Measurements from ENCODE around the gene MED27. TPM values are rescaled to one million over a fixed set of nuclear protein-coding genes. Genes with fewer than 3 reads are reported as not detected.

The MED27 gene
- total and polyA plus RNA-seq, 2 of the 13 experiments (the other 11 are each of a cell fraction or from before 2014, with no cell fraction given) = 16.9 to 19.0 TPM

DNA sequence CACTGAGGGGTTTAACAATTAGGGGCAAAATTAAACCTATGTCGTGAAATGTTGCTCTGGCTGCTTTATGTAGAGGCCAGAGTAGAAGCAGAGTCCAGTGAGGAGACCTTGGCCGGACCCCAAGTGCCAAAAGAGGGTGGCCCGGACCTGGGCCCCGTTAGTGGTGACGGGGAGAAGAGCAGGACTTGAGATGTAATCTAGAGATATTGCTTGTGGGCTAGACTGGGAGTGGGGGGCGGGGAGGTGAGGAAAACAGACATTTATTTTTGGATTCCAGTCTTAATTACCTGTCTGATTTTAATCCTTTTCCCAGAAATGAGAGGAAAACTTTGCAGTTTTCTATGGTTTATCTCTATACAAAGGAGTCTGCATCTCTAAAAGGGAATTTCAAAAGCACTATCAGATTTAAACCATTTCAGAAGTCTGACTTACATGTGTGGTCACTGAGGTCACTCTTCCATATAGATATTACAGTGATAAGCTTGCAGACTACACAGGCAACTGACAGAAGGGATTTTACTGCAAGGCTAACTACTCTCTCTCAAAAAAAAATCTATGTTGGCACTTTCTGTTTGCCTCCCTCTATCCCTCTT, 108.1 kb downstream of the MED27 start:
- H2AFZ ChIP-seq (ENCODE audit: low read length) = no peak overlapping the region
- H3K27ac ChIP-seq (ENCODE audit: extremely low read length, insufficient read depth, low read length) = no peak overlapping the region
- DNase-seq (ENCODE audit: low spot score) = no peak
- BruUV-seq (replicated peaks) = no TSS peak
- H3K9ac ChIP-seq (ENCODE audit: insufficient read depth, low read depth, low read length) = no peak overlapping the region
- H3K79me2 ChIP-seq (ENCODE audit: insufficient read depth, low read length) = no peaks in the 10 kb centered on the region
- FAIRE-seq = no peak
- no peak for TF ChIP-seq SSRP1 (CRISPR knock-in tag; IDR thresholded peaks at IDR 0.05)
- TF ChIP-seq, protein P1, sequence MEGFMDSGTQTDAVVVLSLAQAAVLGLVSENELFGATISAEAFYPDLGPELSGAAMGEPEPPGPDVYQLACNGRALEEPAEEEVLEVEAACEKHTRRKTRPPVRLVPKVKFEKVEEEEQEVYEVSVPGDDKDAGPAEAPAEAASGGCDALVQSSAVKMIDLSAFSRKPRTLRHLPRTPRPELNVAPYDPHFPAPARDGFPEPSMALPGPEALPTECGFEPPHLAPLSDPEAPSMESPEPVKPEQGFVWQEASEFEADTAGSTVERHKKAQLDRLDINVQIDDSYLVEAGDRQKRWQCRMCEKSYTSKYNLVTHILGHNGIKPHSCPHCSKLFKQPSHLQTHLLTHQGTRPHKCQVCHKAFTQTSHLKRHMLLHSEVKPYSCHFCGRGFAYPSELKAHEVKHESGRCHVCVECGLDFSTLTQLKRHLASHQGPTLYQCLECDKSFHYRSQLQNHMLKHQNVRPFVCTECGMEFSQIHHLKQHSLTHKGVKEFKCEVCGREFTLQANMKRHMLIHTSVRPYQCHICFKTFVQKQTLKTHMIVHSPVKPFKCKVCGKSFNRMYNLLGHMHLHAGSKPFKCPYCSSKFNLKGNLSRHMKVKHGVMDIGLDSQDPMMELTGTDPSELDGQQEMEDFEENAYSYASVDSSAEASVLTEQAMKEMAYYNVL (CRISPR knock-in tag; IDR thresholded peaks at IDR 0.05; ENCODE audit: borderline replicate concordance) = no peak
- TF ChIP-seq ZNF225 (CRISPR knock-in tag; IDR thresholded peaks at IDR 0.05) = no peak
- TF ChIP-seq, protein P2, sequence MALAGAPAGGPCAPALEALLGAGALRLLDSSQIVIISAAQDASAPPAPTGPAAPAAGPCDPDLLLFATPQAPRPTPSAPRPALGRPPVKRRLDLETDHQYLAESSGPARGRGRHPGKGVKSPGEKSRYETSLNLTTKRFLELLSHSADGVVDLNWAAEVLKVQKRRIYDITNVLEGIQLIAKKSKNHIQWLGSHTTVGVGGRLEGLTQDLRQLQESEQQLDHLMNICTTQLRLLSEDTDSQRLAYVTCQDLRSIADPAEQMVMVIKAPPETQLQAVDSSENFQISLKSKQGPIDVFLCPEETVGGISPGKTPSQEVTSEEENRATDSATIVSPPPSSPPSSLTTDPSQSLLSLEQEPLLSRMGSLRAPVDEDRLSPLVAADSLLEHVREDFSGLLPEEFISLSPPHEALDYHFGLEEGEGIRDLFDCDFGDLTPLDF (CRISPR knock-in tag; IDR thresholded peaks at IDR 0.05) = no peak
- TF ChIP-seq HNF4G (IDR thresholded peaks at IDR 0.05; ENCODE audit: borderline replicate concordance, low read depth, low read length) = no peak
- no peak for TF ChIP-seq HNF4G (CRISPR knock-in tag; IDR thresholded peaks at IDR 0.05; ENCODE audit: borderline replicate concordance, low read depth)
- TF ChIP-seq ZNF709 (CRISPR knock-in tag; IDR thresholded peaks at IDR 0.05) = no peak
- no peak for TF ChIP-seq MED13 (CRISPR knock-in tag; IDR thresholded peaks at IDR 0.05)
- TF ChIP-seq SALL1 (CRISPR knock-in tag; IDR thresholded peaks at IDR 0.05) = no peak
- no peak for TF ChIP-seq HES4 (CRISPR knock-in tag; IDR thresholded peaks at IDR 0.05; ENCODE audit: borderline replicate concordance)
- TF ChIP-seq, protein P3, sequence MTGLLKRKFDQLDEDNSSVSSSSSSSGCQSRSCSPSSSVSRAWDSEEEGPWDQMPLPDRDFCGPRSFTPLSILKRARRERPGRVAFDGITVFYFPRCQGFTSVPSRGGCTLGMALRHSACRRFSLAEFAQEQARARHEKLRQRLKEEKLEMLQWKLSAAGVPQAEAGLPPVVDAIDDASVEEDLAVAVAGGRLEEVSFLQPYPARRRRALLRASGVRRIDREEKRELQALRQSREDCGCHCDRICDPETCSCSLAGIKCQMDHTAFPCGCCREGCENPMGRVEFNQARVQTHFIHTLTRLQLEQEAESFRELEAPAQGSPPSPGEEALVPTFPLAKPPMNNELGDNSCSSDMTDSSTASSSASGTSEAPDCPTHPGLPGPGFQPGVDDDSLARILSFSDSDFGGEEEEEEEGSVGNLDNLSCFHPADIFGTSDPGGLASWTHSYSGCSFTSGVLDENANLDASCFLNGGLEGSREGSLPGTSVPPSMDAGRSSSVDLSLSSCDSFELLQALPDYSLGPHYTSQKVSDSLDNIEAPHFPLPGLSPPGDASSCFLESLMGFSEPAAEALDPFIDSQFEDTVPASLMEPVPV (CRISPR knock-in tag; IDR thresholded peaks at IDR 0.05) = no peak
- TF ChIP-seq, protein P4, sequence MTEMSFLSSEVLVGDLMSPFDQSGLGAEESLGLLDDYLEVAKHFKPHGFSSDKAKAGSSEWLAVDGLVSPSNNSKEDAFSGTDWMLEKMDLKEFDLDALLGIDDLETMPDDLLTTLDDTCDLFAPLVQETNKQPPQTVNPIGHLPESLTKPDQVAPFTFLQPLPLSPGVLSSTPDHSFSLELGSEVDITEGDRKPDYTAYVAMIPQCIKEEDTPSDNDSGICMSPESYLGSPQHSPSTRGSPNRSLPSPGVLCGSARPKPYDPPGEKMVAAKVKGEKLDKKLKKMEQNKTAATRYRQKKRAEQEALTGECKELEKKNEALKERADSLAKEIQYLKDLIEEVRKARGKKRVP (CRISPR knock-in tag; IDR thresholded peaks at IDR 0.05) = no peak
- TF ChIP-seq, protein P5, sequence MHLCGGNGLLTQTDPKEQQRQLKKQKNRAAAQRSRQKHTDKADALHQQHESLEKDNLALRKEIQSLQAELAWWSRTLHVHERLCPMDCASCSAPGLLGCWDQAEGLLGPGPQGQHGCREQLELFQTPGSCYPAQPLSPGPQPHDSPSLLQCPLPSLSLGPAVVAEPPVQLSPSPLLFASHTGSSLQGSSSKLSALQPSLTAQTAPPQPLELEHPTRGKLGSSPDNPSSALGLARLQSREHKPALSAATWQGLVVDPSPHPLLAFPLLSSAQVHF (CRISPR knock-in tag; IDR thresholded peaks at IDR 0.05) = no peak
- TF ChIP-seq, protein P6, sequence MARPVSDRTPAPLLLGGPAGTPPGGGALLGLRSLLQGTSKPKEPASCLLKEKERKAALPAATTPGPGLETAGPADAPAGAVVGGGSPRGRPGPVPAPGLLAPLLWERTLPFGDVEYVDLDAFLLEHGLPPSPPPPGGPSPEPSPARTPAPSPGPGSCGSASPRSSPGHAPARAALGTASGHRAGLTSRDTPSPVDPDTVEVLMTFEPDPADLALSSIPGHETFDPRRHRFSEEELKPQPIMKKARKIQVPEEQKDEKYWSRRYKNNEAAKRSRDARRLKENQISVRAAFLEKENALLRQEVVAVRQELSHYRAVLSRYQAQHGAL (CRISPR knock-in tag; IDR thresholded peaks at IDR 0.05; ENCODE audit: not compliant biosample characterization) = no peak
- in situ Hi-C loops (cut with HindIII; ENCODE audit: extremely low pct_ligation_motif_present, low pct_unique_long_range_greater_than_20kb) (no loop called here), intact Hi-C loops (cut with micrococcal nuclease; ENCODE audit: unreplicated experiment) (no loop called here)
- no peak overlapping the region for H3K4me3 ChIP-seq (replicated peaks in 1 of 3; ENCODE audit: insufficient read depth in 1 of 3, low read depth in 2 of 3, low read length in 3 of 3)
- ATAC-seq = no peak
- no peaks in the 10 kb centered on the region; a peak in 2 of 5 replicates for H3K36me3 ChIP-seq (replicated peaks in 1 of 2; ENCODE audit: control insufficient read depth in 1 of 2, insufficient read depth in 2 of 2, low read length in 2 of 2)
- no peaks in the 10 kb centered on the region for H4K20me1 ChIP-seq (ENCODE audit: insufficient read depth, low read length)
- no peaks in the 10 kb centered on the region for H3K27me3 ChIP-seq (ENCODE audit: control insufficient read depth in 1 of 2, insufficient read depth in 2 of 2, low read length in 2 of 2)
- ChIA-PET POLR2A (no interaction called here), CTCF (ENCODE audit: low intra/inter-chr PET ratio, low total read pairs) (no interaction called here)
- H3K4me1 ChIP-seq (ENCODE audit: insufficient read depth, low read length) = peaks cover 7% of the 10 kb centered on the region
- no peak overlapping the region for H3K4me2 ChIP-seq (ENCODE audit: low read depth, low read length)
- no peaks in the 10 kb centered on the region for H3K9me3 ChIP-seq (ENCODE audit: low read length)
- 96% methylated on average over 6 of the region's 6 CpGs for WGBS (ENCODE audit: low lambda C conversion rate)
